ENCODE measurements around the gene SFI1. TPM values are rescaled to one million over a fixed set of nuclear protein-coding genes. Genes with fewer than 3 reads are reported as not detected.

SFI1 gene
- total and polyA plus RNA-seq, 10 donors, result 36.7 to 110 (median 85.2) TPM

GRCh38 chr22:31647066-31647465 lies 150.7 kb downstream of the SFI1 start:
- peaks cover 0 to 49% (median 20%) of the 10 kb centered on the region in 6 donors for H3K4me1 ChIP-seq
- no peak for TF ChIP-seq POLR2A (IDR thresholded peaks at IDR 0.05)
- no peak for TF ChIP-seq CTCF (IDR thresholded peaks at IDR 0.05 in 8 of 11, conservative IDR thresholded peaks at IDR 0.05 in 3 of 11)
- TF ChIP-seq POLR2AphosphoS5 (IDR thresholded peaks at IDR 0.05), result no peak
- peaks cover 0 to 74% (median 32%) of the 10 kb centered on the region in 6 donors for H3K36me3 ChIP-seq
- no peaks in the 10 kb centered on the region for H3K9me3 ChIP-seq
- 93 to 99% (median 96%) methylated on average over 3 of the region's 3 CpGs for WGBS, 5 donors
- no peaks in the 10 kb centered on the region for H3K27me3 ChIP-seq (replicated peaks in 1 of 7)
- H3K4me3 ChIP-seq, result no peak overlapping the region
- peak overlapping the region in 1 of 8 donors; percentile 34 for H3K27ac ChIP-seq
- intact Hi-C loops (cut with DNase I; ENCODE audit: low total_unique reads), result no loop called here
- no peak for DNase-seq

GRCh38 chr22:31647523-31648320 lies 151.4 kb downstream of the SFI1 start:
- intact Hi-C loops (cut with DNase I; ENCODE audit: low total_unique reads), result no loop called here

DNA sequence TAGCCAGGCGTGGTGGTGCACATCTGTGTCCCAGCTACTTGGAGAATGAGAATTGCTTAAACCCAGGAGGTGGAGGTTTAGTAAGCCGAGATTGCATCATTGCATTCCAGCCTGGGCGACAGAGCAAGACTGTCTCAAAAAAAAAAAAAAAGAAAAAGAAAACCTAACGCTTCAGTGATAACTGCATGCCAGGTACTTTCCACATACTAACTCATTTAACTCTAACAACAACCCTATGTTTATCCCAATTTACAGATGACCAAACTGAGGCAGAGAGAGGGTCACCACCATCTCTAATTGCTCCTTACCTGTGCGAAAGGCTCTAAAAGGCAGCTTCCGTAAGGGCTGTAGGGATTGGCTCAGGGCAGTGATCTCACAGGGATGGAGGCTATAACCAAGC lies 154.1 kb downstream of the SFI1 start:
- no peak for DNase-seq
- Histone ChIP-seq H3K36me3 (peaks cover 0 to 53% (median 32%) of the 10 kb centered on the region in 6 donors), H3K27ac (peak overlapping the region in 1 of 8 donors; percentile 11), H3K27me3 (replicated peaks in 1 of 7) (no peaks in the 10 kb centered on the region), H3K4me3 (no peak overlapping the region), H3K9me3 (no peaks in the 10 kb centered on the region), H3K4me1 (peaks cover 3 to 60% (median 27%) of the 10 kb centered on the region in 6 donors)
- intact Hi-C loops (cut with DNase I; ENCODE audit: low total_unique reads), result no loop called here
- 57 to 77% (median 65%) methylated on average over 6 of the region's 6 CpGs for WGBS, 5 donors
- TF ChIP-seq CTCF (IDR thresholded peaks at IDR 0.05 in 8 of 11, conservative IDR thresholded peaks at IDR 0.05 in 3 of 11) (no peak), POLR2A (IDR thresholded peaks at IDR 0.05) (no peak), POLR2AphosphoS5 (IDR thresholded peaks at IDR 0.05) (no peak)

More at GRCh38 chr22:31647523-31648320, 151.4 kb downstream of the SFI1 start:
- Histone ChIP-seq H3K4me3 (no peak overlapping the region), H3K27ac (no peak overlapping the region), H3K4me1 (peaks cover under 1 to 49% (median 22%) of the 10 kb centered on the region in 6 donors), H3K36me3 (peaks cover 0 to 70% (median 32%) of the 10 kb centered on the region in 6 donors), H3K27me3 (replicated peaks in 1 of 7) (no peaks in the 10 kb centered on the region), H3K9me3 (no peaks in the 10 kb centered on the region)
- no peak for TF ChIP-seq POLR2AphosphoS5 (IDR thresholded peaks at IDR 0.05)
- no peak for TF ChIP-seq CTCF (IDR thresholded peaks at IDR 0.05 in 8 of 11, conservative IDR thresholded peaks at IDR 0.05 in 3 of 11)
- no peak for TF ChIP-seq POLR2A (IDR thresholded peaks at IDR 0.05)
- 86 to 91% (median 88%) methylated on average over 11 of the region's 11 CpGs for WGBS, 5 donors
- DNase-seq, result no peak

- DNase-seq, result no peak
- 62 to 78% (median 71%) methylated on average over 4 of the region's 4 CpGs for WGBS, 5 donors
- H3K27me3 ChIP-seq (replicated peaks in 1 of 7), result no peaks in the 10 kb centered on the region
- intact Hi-C loops (cut with DNase I; ENCODE audit: low total_unique reads), result no loop called here
- no peaks in the 10 kb centered on the region for H3K9me3 ChIP-seq
- TF ChIP-seq POLR2A (IDR thresholded peaks at IDR 0.05), result no peak
- no peak for TF ChIP-seq CTCF (IDR thresholded peaks at IDR 0.05 in 8 of 11, conservative IDR thresholded peaks at IDR 0.05 in 3 of 11)
- no peak for TF ChIP-seq POLR2AphosphoS5 (IDR thresholded peaks at IDR 0.05)
- peaks cover 3 to 57% (median 25%) of the 10 kb centered on the region in 6 donors for H3K4me1 ChIP-seq
- H3K27ac ChIP-seq, result peak overlapping the region in 2 of 8 donors; percentile 2 to 26
- peaks cover 0 to 42% (median 22%) of the 10 kb centered on the region in 6 donors for H3K36me3 ChIP-seq
- H3K4me3 ChIP-seq, result no peak overlapping the region
Measured at GRCh38 chr22:31651664-31652063, 155.3 kb downstream of the SFI1 start.
